ENCODE data around the gene UBE2G2.
"Not testable (repeated sequence)": the region's sequence is repeated elsewhere in the genome, so short reads cannot be mapped to it uniquely, and the experiment has no call there.

Gene UBE2G2

DNA sequence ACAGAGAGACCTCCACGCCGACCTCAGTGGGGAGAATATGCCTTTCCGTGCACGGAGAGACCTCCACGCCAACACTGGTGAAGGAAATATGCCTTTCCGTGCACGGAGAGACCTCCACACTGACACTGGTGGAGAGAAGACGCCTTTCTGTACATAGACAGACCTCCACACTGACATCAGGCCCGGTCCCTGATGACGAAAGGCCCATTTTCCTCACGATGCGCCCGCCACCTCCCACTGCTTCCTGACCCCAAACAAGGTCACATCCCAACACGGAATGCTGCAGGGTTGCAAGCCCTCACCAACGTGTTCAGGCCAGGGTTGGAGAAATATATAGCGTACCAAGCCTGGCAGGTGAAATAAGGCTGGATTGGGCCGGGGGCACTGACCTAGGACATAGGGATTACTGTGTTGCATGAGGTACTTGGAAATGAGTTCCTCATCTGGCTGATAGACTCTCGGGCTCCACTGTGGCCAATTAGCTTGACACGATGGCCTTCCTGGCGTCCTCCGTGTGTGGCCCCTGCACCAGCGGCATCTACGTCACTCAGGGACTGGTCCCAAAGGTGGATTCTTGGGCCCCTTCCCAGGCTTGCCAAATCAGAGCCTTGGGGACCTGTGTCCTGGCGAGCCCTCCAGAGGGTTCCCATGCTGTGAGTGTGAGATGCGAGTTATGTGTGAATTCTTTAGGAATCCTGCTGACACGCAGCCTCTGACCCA, 32.8 kb upstream of the UBE2G2 start:
- no peak overlapping the region for H3K18ac ChIP-seq (ENCODE audit: low read length)
- H3K36me3 ChIP-seq (ENCODE audit: control insufficient read depth, insufficient read depth, low read length): no peaks in the 10 kb centered on the region
- H2BK5ac ChIP-seq (ENCODE audit: low read length): no peak overlapping the region
- no peak overlapping the region for H3K9ac ChIP-seq (ENCODE audit: low read length)
- H3K4me2 ChIP-seq (ENCODE audit: low read length): no peak overlapping the region
- H4K5ac ChIP-seq (ENCODE audit: low read length): no peak overlapping the region
- no peak overlapping the region for H2BK120ac ChIP-seq (ENCODE audit: low read depth, low read length)
- H3K4ac ChIP-seq (ENCODE audit: low read depth, low read length): no peak overlapping the region
- no peak overlapping the region for H4K8ac ChIP-seq (ENCODE audit: low read depth, low read length)
- H3K79me2 ChIP-seq (ENCODE audit: control insufficient read depth, insufficient read depth, low read length): no peaks in the 10 kb centered on the region
- H2BK15ac ChIP-seq (replicated peaks; ENCODE audit: low read depth): no peak overlapping the region
- H3K56ac ChIP-seq (ENCODE audit: low read length): no peak overlapping the region
- H2AK5ac ChIP-seq (ENCODE audit: low read length): no peak overlapping the region
- no CpG with 5 or more reads among the region's 26 CpGs for WGBS (ENCODE audit: extremely low coverage, insufficient coverage, low lambda C conversion rate)
- no peaks in the 10 kb centered on the region for H3K4me1 ChIP-seq (ENCODE audit: control insufficient read depth, low read depth, low read length)
- H3K27ac ChIP-seq (ENCODE audit: low read depth, low read length): no peak overlapping the region
- H3K4me3 ChIP-seq (ENCODE audit: low read length): no peak overlapping the region
- no peaks in the 10 kb centered on the region for H3K27me3 ChIP-seq (ENCODE audit: insufficient read depth, low read length, poor library complexity)
- H3K79me1 ChIP-seq (ENCODE audit: low read length): no peaks in the 10 kb centered on the region
- no peak for DNase-seq
- H3K23ac ChIP-seq (ENCODE audit: low read length): no peak overlapping the region

DNA sequence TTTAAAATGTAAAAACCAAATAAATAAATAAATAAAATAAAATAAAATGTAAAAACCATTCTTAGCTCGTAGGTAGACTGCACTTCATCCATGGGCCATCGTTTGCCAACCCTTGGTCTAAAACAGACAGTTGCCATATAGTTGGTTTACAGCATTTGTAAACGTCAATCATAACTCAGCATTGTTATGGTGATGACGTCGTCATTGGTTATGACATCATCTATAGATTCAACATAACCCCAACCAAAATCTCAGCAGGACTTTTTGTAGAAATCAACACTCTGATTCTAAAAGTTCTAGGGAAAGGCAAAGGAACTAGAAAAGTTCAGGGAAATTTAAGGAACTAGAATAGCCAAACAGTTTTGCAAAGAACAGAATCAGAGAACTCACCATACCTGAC, 32.0 kb upstream of the UBE2G2 start:
- no peak overlapping the region for H3K18ac ChIP-seq (ENCODE audit: low read length)
- H2BK15ac ChIP-seq (replicated peaks; ENCODE audit: low read depth): no peak overlapping the region
- H3K79me2 ChIP-seq (ENCODE audit: control insufficient read depth, insufficient read depth, low read length): no peaks in the 10 kb centered on the region
- H4K8ac ChIP-seq (ENCODE audit: low read depth, low read length): no peak overlapping the region
- no peak overlapping the region for H2BK120ac ChIP-seq (ENCODE audit: low read depth, low read length)
- no peak overlapping the region for H3K4ac ChIP-seq (ENCODE audit: low read depth, low read length)
- no peak overlapping the region for H3K4me3 ChIP-seq (ENCODE audit: low read length)
- H3K4me1 ChIP-seq (ENCODE audit: control insufficient read depth, low read depth, low read length): no peaks in the 10 kb centered on the region
- no peak overlapping the region for H2AK5ac ChIP-seq (ENCODE audit: low read length)
- no CpG with 5 or more reads among the region's 5 CpGs for WGBS (ENCODE audit: extremely low coverage, insufficient coverage, low lambda C conversion rate)
- H3K56ac ChIP-seq (ENCODE audit: low read length): no peak overlapping the region
- no peak overlapping the region for H2BK5ac ChIP-seq (ENCODE audit: low read length)
- H3K27me3 ChIP-seq (ENCODE audit: insufficient read depth, low read length, poor library complexity): no peaks in the 10 kb centered on the region
- H3K27ac ChIP-seq (ENCODE audit: low read depth, low read length): no peak overlapping the region
- no peaks in the 10 kb centered on the region for H3K79me1 ChIP-seq (ENCODE audit: low read length)
- H4K5ac ChIP-seq (ENCODE audit: low read length): no peak overlapping the region
- no peak overlapping the region for H3K23ac ChIP-seq (ENCODE audit: low read length)
- H3K4me2 ChIP-seq (ENCODE audit: low read length): no peak overlapping the region
- no peak overlapping the region for H3K9ac ChIP-seq (ENCODE audit: low read length)
- no peaks in the 10 kb centered on the region for H3K36me3 ChIP-seq (ENCODE audit: control insufficient read depth, insufficient read depth, low read length)
- no peak for DNase-seq

DNA sequence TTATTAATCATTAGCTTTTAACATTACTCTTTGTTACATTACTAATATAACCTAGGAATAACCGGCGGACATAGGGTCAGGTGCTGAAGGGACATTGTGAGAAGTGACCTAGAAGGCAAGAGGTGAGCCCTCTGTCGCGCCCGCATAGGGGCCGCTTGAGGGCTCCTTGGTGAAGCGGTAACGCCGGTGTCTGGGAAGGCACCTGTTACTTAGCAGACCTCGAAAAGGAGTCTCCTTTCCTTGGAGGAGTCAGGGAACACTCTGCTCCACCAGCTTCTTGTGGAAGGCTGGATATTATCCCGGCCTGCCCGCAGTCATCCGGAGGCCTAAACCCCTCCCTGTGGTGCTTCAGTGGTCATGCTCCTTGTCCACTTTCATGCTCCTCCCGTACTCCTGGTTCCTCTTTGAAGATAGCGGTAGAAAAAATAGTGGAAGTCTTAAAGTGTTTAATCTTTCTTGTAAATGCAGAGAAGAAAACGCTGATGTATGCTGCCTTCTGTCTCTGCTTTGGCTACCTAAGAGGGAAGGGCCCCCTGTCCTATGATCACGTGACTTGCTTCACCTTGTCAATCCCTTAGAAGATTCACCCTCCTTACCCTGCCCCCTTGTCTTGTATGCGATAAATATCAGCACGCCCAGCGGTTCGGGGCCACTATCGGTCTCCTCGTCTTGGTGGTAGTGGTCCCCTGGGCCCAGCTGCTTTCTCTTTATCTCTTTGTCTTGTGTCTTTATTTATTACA, 31.1 kb upstream of the UBE2G2 start:
- not testable (repeated sequence) for H3K27me3 ChIP-seq (ENCODE audit: insufficient read depth, low read length, poor library complexity); H3K4me3 ChIP-seq (ENCODE audit: low read length); H3K79me2 ChIP-seq (ENCODE audit: control insufficient read depth, insufficient read depth, low read length); DNase-seq; H4K5ac ChIP-seq (ENCODE audit: low read length); H3K56ac ChIP-seq (ENCODE audit: low read length); H3K18ac ChIP-seq (ENCODE audit: low read length); H2BK120ac ChIP-seq (ENCODE audit: low read depth, low read length); H3K4ac ChIP-seq (ENCODE audit: low read depth, low read length); H3K79me1 ChIP-seq (ENCODE audit: low read length); H2AK5ac ChIP-seq (ENCODE audit: low read length); H3K4me2 ChIP-seq (ENCODE audit: low read length); H2BK5ac ChIP-seq (ENCODE audit: low read length); H4K8ac ChIP-seq (ENCODE audit: low read depth, low read length); H3K23ac ChIP-seq (ENCODE audit: low read length); H3K36me3 ChIP-seq (ENCODE audit: control insufficient read depth, insufficient read depth, low read length); H3K27ac ChIP-seq (ENCODE audit: low read depth, low read length); H3K9ac ChIP-seq (ENCODE audit: low read length); H2BK15ac ChIP-seq (replicated peaks; ENCODE audit: low read depth); H3K4me1 ChIP-seq (ENCODE audit: control insufficient read depth, low read depth, low read length)
- no CpG with 5 or more reads among the region's 23 CpGs for WGBS (ENCODE audit: extremely low coverage, insufficient coverage, low lambda C conversion rate)

DNA sequence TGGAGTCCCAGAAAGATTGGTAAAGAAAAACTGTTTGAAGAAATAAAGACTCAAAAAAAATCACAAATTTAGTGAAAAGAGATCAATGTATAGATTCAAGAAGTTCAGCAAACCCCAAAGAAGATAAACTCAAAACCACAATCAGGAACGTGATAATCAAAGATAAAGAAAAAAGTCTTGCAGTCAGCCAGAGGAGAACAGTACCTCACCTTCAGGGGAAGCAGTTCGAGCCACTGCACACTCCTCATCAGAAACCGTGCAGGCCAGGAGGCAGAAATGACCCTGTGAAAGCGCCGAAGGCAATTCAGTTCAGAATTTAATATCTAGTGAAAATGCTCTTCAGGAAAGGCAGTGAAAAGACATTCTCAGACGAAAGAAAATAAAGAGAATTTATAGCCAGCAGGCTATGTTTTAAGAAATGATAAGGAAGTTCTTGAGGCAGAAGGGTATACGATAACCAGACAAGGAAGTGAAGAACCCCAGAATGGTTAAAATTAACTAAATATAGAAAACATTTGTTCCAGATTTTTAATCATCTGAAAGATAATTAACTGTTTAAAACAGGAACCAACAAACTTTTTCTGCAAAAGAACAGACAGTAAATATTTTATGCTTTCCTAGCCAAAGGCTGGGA, 29.7 kb upstream of the UBE2G2 start:
- Histone ChIP-seq H3K27me3 (ENCODE audit: insufficient read depth, low read length, poor library complexity) (no peaks in the 10 kb centered on the region), H3K27ac (ENCODE audit: low read depth, low read length) (no peak overlapping the region), H4K5ac (ENCODE audit: low read length) (no peak overlapping the region), H3K4ac (ENCODE audit: low read depth, low read length) (no peak overlapping the region), H2AK5ac (ENCODE audit: low read length) (no peak overlapping the region), H2BK120ac (ENCODE audit: low read depth, low read length) (no peak overlapping the region), H3K79me1 (ENCODE audit: low read length) (no peaks in the 10 kb centered on the region), H3K9ac (ENCODE audit: low read length) (no peak overlapping the region), H3K36me3 (ENCODE audit: control insufficient read depth, insufficient read depth, low read length) (no peaks in the 10 kb centered on the region), H3K23ac (ENCODE audit: low read length) (no peak overlapping the region), H3K4me3 (ENCODE audit: low read length) (no peak overlapping the region), H3K56ac (ENCODE audit: low read length) (no peak overlapping the region), H2BK15ac (replicated peaks; ENCODE audit: low read depth) (no peak overlapping the region), H4K8ac (ENCODE audit: low read depth, low read length) (no peak overlapping the region), H3K79me2 (ENCODE audit: control insufficient read depth, insufficient read depth, low read length) (no peaks in the 10 kb centered on the region), H3K18ac (ENCODE audit: low read length) (no peak overlapping the region), H3K4me2 (ENCODE audit: low read length) (no peak overlapping the region), H2BK5ac (ENCODE audit: low read length) (no peak overlapping the region), H3K4me1 (ENCODE audit: control insufficient read depth, low read depth, low read length) (no peaks in the 10 kb centered on the region)
- no peak for DNase-seq
- WGBS (ENCODE audit: extremely low coverage, insufficient coverage, low lambda C conversion rate): no CpG with 5 or more reads among the region's 7 CpGs

DNA sequence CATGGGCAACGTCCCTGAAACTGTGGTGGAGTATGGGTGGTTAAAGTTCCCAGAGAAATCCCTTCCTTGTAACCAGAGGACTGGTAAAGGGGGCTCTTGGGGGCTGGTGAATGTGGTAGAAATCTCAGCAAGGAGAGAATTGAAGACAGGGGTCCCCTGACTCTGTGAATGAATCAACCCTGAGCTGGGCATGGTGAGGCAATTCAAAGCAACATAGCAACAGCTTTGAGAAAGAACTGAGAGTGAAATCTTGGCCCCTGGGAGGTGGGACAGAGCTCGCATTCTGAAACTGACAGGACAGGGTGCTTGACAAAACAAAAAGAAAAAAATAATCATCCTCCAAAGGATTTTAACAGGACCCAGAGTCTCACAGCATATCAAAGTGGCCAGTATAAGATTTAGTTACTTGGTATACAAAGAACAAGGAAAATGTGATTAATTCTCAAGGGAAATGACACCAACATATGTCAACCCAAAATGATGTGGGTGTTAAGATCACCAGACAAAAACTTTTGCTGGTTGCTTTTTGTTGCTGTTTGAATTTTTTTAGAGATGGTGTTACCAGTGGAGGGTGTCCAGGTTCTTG, 28.0 kb upstream of the UBE2G2 start:
- H2BK120ac ChIP-seq (ENCODE audit: low read depth, low read length): no peak overlapping the region
- no peak overlapping the region for H3K9ac ChIP-seq (ENCODE audit: low read length)
- no peak overlapping the region for H2BK5ac ChIP-seq (ENCODE audit: low read length)
- no peaks in the 10 kb centered on the region for H3K4me1 ChIP-seq (ENCODE audit: control insufficient read depth, low read depth, low read length)
- H2AK5ac ChIP-seq (ENCODE audit: low read length): no peak overlapping the region
- no peak overlapping the region for H3K23ac ChIP-seq (ENCODE audit: low read length)
- H3K18ac ChIP-seq (ENCODE audit: low read length): no peak overlapping the region
- no peak for DNase-seq
- no peaks in the 10 kb centered on the region for H3K27me3 ChIP-seq (ENCODE audit: insufficient read depth, low read length, poor library complexity)
- no peak overlapping the region for H3K56ac ChIP-seq (ENCODE audit: low read length)
- H4K5ac ChIP-seq (ENCODE audit: low read length): no peak overlapping the region
- H3K4me3 ChIP-seq (ENCODE audit: low read length): no peak overlapping the region
- H3K4me2 ChIP-seq (ENCODE audit: low read length): no peak overlapping the region
- H3K79me2 ChIP-seq (ENCODE audit: control insufficient read depth, insufficient read depth, low read length): no peaks in the 10 kb centered on the region
- no peak overlapping the region for H3K4ac ChIP-seq (ENCODE audit: low read depth, low read length)
- no peak overlapping the region for H2BK15ac ChIP-seq (replicated peaks; ENCODE audit: low read depth)
- no peaks in the 10 kb centered on the region for H3K79me1 ChIP-seq (ENCODE audit: low read length)
- WGBS (ENCODE audit: extremely low coverage, insufficient coverage, low lambda C conversion rate): no CpG with 5 or more reads among the region's 2 CpGs
- no peak overlapping the region for H4K8ac ChIP-seq (ENCODE audit: low read depth, low read length)
- H3K27ac ChIP-seq (ENCODE audit: low read depth, low read length): no peak overlapping the region
- no peaks in the 10 kb centered on the region for H3K36me3 ChIP-seq (ENCODE audit: control insufficient read depth, insufficient read depth, low read length)
